Spleen (tissue), 11 donors: ENCODE measurements around the gene ACP4. TPM values are rescaled to one million over a fixed set of nuclear protein-coding genes. Genes with fewer than 3 reads are reported as not detected.

Experiments
- DNase-seq: peaks from one replicate; pipeline ENCODE4 v3.0.0-alpha.2; 2020
- H3K27ac ChIP-seq, 8 donors: fragments of 200-600 bp; sonication (generic) in 7 of 8; 1 replicate in 4 of 8; 2 replicates in 4 of 8; pipeline versions ENCODE4 v1.5.0 to v1.8.0; 2016 to 2021; ENCODE audit warnings: inconsistent platforms in 4 of 8, mild to moderate bottlenecking in 4 of 8, moderate library complexity in 1 of 8
- H3K27me3 ChIP-seq, 7 donors: fragments of 200-600 bp; sonication (generic) in 6 of 7; replicated peaks in 1 of 7; 1 replicate in 4 of 7; 2 replicates in 3 of 7; pipeline versions ENCODE4 v1.5.0 to v1.8.0; 2016 to 2021; ENCODE audit warnings: inconsistent platforms in 3 of 7, mild to moderate bottlenecking in 1 of 7
- H3K36me3 ChIP-seq, 6 donors: fragments of 200-600 bp; sonication (generic) in 5 of 6; 1 replicate in 4 of 6; 2 replicates in 2 of 6; pipeline versions ENCODE4 v1.5.0 to v1.8.0; 2016 to 2021; ENCODE audit warnings: inconsistent platforms in 2 of 6
- H3K4me1 ChIP-seq, 6 donors: fragments of 200-600 bp; sonication (generic) in 5 of 6; 1 replicate in 3 of 6; 2 replicates in 3 of 6; pipeline versions ENCODE4 v1.5.0 to v1.8.0; 2016 to 2021; ENCODE audit warnings: inconsistent platforms in 3 of 6
- H3K4me3 ChIP-seq, 8 donors: fragments of 200-600 bp; sonication (generic) in 7 of 8; 1 replicate in 4 of 8; 2 replicates in 4 of 8; pipeline versions ENCODE4 v1.5.0 to v1.8.0; 2016 to 2021; ENCODE audit warnings: inconsistent platforms in 4 of 8, mild to moderate bottlenecking in 4 of 8, moderate library complexity in 2 of 8
- H3K9me3 ChIP-seq, 8 donors: fragments of 200-600 bp; sonication (generic) in 7 of 8; 1 replicate in 4 of 8; 2 replicates in 4 of 8; pipeline versions ENCODE4 v1.5.0 to v1.8.0; 2016 to 2021; ENCODE audit warnings: inconsistent platforms in 4 of 8
- POLR2A ChIP-seq, 3 donors: fragments of 450-650 bp; IDR thresholded peaks; one replicate each; pipeline ENCODE4 v1.5.1; 2017; ENCODE audit warnings: antibody characterized with exemption in 3 of 3, mild to moderate bottlenecking in 1 of 3
- POLR2AphosphoS5 ChIP-seq, 3 donors: sonication (generic); formaldehyde crosslinking; IDR thresholded peaks; one replicate each; pipeline ENCODE4 v1.5.1; 2017; ENCODE audit warnings: antibody characterized with exemption in 3 of 3
- WGBS, 5 donors: extraction: QIAGEN DNeasy Blood & Tissue Kit in 3 of 5; methylation state at CpG; one replicate each; pipeline versions ENCODE4 v1.1.5 to v1.1.7; 2013 to 2018; 5-methylcytosine and 5-hydroxymethylcytosine counted together
- intact Hi-C: fragments of 100-400 bp; cut with DNase I; formaldehyde crosslinking; loops from one replicate; pipeline ENCODE4 v1.15.0; 2023; ENCODE audit warnings: low total_unique reads
- polyA plus RNA-seq, 3 donors: library from polyadenylated mRNA; stranded (reverse); fragments of 200-250 nt; gene quantifications; one replicate each; pipeline ENCODE4 v1.2.1, GENCODE V29; 2013
- total RNA-seq, 7 donors: library from RNA; depleted of rRNA in 3 of 7; stranded (reverse); fragments of >200 nt in 3 of 7; fragmentation: NEBNext Ultra II Directional in 4 of 7; extraction: Animal tissue kit (Norgen Biotek cat#: 25700) in 4 of 7; gene quantifications; one replicate each; pipeline versions ENCODE4 v1.1.0 to v1.2.1, GENCODE V29; 2016 to 2021
- TF ChIP-seq, protein P1 (sequence below), 11 experiments: fragments of 200-600 bp in 7 of 11; fragments of 450-650 bp in 4 of 11; sonication (generic) in 4 of 11; IDR thresholded peaks in 8 of 11; conservative IDR thresholded peaks in 3 of 11; 1 replicate in 7 of 11; 2 replicates in 4 of 11; pipeline versions ENCODE4 v1.4.0 to v1.8.0; 2016 to 2021; ENCODE audit warnings: antibody characterized with exemption in 11 of 11, inconsistent platforms in 4 of 11, mild to moderate bottlenecking in 1 of 11
- donor health status: healthy with polysubstance abuse.
- donor health status: DM: no; HTN: no; CAD: no; lungs with moderate emphysema.
- donor health status: DM: no; HTN: no; CAD: no.
- donor health status: Bipolar disorder and iron deficiency.
- donor health status: healthy.
- donor health status: DM: no; HTN: no; CAD: no.
- donor health status: DM: yes; HTN: yes; CAD: no.

ACP4 gene
- total and polyA plus RNA-seq, 10 donors, result not detected

GRCh38 chr19:50776131-50776530 lies 14.1 kb upstream of the ACP4 start:
- Histone ChIP-seq H3K27ac (no peak overlapping the region), H3K4me3 (no peak overlapping the region), H3K27me3 (peaks cover 0 to 84% (median 48%) of the 10 kb centered on the region in 7 donors), H3K36me3 (no peaks in the 10 kb centered on the region), H3K9me3 (peaks cover 0 to 22% (median 10%) of the 10 kb centered on the region in 8 donors), H3K4me1 (no peaks in the 10 kb centered on the region)
- TF ChIP-seq POLR2AphosphoS5 (IDR thresholded peaks at IDR 0.05), result no peak
- TF ChIP-seq, protein P1, sequence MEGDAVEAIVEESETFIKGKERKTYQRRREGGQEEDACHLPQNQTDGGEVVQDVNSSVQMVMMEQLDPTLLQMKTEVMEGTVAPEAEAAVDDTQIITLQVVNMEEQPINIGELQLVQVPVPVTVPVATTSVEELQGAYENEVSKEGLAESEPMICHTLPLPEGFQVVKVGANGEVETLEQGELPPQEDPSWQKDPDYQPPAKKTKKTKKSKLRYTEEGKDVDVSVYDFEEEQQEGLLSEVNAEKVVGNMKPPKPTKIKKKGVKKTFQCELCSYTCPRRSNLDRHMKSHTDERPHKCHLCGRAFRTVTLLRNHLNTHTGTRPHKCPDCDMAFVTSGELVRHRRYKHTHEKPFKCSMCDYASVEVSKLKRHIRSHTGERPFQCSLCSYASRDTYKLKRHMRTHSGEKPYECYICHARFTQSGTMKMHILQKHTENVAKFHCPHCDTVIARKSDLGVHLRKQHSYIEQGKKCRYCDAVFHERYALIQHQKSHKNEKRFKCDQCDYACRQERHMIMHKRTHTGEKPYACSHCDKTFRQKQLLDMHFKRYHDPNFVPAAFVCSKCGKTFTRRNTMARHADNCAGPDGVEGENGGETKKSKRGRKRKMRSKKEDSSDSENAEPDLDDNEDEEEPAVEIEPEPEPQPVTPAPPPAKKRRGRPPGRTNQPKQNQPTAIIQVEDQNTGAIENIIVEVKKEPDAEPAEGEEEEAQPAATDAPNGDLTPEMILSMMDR (IDR thresholded peaks at IDR 0.05 in 8 of 11, conservative IDR thresholded peaks at IDR 0.05 in 3 of 11), result no peak
- no peak for TF ChIP-seq POLR2A (IDR thresholded peaks at IDR 0.05)
- DNase-seq, result no peak
- intact Hi-C loops, result no loop called here
- WGBS, 5 donors, result 76 to 95% (median 86%) methylated on average over 5 of the region's 5 CpGs

DNA sequence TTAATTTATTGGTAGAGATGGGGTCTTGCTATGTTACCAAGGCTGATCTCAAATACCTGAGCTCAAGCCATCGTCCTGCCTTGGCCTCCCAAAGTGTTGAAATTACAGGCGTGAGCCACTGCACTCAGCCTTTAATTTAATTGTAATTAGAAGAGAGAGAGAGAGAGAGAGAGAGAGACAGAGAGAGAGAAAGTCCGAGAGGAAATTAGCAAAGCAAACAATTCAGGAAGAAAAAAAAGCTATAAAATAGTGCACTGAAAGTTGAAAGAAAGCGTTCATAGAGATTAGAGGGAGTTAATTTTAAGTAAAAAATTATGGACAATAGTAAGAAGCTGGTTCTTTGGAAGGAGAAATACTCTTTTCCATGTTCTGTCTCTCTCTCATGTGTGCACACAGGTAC lies 13.0 kb upstream of the ACP4 start:
- Histone ChIP-seq H3K4me3 (no peak overlapping the region), H3K4me1 (no peaks in the 10 kb centered on the region), H3K27me3 (peaks cover 3 to 91% (median 48%) of the 10 kb centered on the region in 7 donors), H3K36me3 (no peaks in the 10 kb centered on the region), H3K9me3 (peaks cover 0 to 21% (median 10%) of the 10 kb centered on the region in 8 donors), H3K27ac (no peak overlapping the region)
- TF ChIP-seq POLR2A (IDR thresholded peaks at IDR 0.05), result no peak
- TF ChIP-seq POLR2AphosphoS5 (IDR thresholded peaks at IDR 0.05), result no peak
- TF ChIP-seq, protein P1 (IDR thresholded peaks at IDR 0.05 in 8 of 11, conservative IDR thresholded peaks at IDR 0.05 in 3 of 11), result no peak
- intact Hi-C loops, result no loop called here
- 47 to 54% (median 52%) methylated on average over 4 of the region's 4 CpGs for WGBS, 5 donors
- DNase-seq, result no peak

DNA sequence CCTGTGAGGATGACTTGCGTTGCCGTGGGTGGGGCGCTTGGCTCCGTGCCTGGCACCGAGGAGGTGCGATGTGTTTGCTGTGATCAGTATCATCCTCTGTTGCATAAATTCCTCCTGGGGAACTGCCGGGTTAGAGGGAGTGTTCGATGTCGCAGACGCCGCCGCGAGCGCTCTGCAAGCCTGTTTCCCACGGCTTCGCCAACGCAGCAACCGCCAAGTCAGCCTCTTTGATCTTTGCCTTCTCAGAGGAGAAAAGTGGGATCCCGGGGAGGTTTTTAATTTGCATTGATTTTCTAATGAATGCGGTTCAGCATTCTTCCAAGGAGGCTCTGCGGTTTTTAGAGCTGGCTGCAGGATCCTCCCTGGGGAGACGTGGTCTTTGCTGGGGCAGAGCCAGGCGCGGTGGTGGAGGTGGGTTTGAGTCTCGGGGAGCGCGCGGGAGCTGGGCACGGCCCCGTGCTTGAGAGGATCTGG lies 12.3 kb upstream of the ACP4 start:
- no peak overlapping the region for H3K4me3 ChIP-seq
- peaks cover 3 to 97% (median 48%) of the 10 kb centered on the region in 7 donors for H3K27me3 ChIP-seq
- no peaks in the 10 kb centered on the region for H3K36me3 ChIP-seq
- no peak for DNase-seq
- no peaks in the 10 kb centered on the region for H3K4me1 ChIP-seq
- 0 to 6% (median 2%) methylated on average over 29 to 30 of the region's 30 CpGs for WGBS, 5 donors
- TF ChIP-seq POLR2A (IDR thresholded peaks at IDR 0.05), result no peak
- peaks cover 0 to 16% (median 8%) of the 10 kb centered on the region in 8 donors for H3K9me3 ChIP-seq
- no peak overlapping the region for H3K27ac ChIP-seq
- intact Hi-C loops, result no loop called here

- Histone ChIP-seq H3K36me3 (no peaks in the 10 kb centered on the region), H3K27ac (no peak overlapping the region), H3K27me3 (peaks cover 3 to 95% (median 48%) of the 10 kb centered on the region in 7 donors), H3K4me1 (peaks cover 2 to 7% (median 4%) of the 10 kb centered on the region in 6 donors), H3K9me3 (peaks cover 0 to 16% (median 8%) of the 10 kb centered on the region in 8 donors), H3K4me3 (no peak overlapping the region)
- DNase-seq, result no peak
- no peak for TF ChIP-seq POLR2A (IDR thresholded peaks at IDR 0.05)
- TF ChIP-seq, protein P1 (IDR thresholded peaks at IDR 0.05 in 8 of 11, conservative IDR thresholded peaks at IDR 0.05 in 3 of 11), result no peak
- TF ChIP-seq POLR2AphosphoS5 (IDR thresholded peaks at IDR 0.05), result no peak
- 50 to 75% (median 69%) methylated on average over 7 of the region's 7 CpGs for WGBS, 5 donors
- intact Hi-C loops, result no loop called here
Measured at GRCh38 chr19:50778906-50779430, 11.2 kb upstream of the ACP4 start.
